ENCODE data around the gene PBX3.

- TF ChIP-seq, protein P1, sequence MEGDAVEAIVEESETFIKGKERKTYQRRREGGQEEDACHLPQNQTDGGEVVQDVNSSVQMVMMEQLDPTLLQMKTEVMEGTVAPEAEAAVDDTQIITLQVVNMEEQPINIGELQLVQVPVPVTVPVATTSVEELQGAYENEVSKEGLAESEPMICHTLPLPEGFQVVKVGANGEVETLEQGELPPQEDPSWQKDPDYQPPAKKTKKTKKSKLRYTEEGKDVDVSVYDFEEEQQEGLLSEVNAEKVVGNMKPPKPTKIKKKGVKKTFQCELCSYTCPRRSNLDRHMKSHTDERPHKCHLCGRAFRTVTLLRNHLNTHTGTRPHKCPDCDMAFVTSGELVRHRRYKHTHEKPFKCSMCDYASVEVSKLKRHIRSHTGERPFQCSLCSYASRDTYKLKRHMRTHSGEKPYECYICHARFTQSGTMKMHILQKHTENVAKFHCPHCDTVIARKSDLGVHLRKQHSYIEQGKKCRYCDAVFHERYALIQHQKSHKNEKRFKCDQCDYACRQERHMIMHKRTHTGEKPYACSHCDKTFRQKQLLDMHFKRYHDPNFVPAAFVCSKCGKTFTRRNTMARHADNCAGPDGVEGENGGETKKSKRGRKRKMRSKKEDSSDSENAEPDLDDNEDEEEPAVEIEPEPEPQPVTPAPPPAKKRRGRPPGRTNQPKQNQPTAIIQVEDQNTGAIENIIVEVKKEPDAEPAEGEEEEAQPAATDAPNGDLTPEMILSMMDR (IDR thresholded peaks at IDR 0.05), result no peak
- no peak for TF ChIP-seq POLR2A (IDR thresholded peaks at IDR 0.05)
- no peak for TF ChIP-seq EP300 (IDR thresholded peaks at IDR 0.05)
Measured at GRCh38 chr9:125909459-125909858, 162.3 kb downstream of the PBX3 start.
